Neuronal stem cell (in vitro differentiated cells): ENCODE results near the gene CMSS1.

Experiments
- DNase-seq: peaks from one replicate; pipeline ENCODE4 v3.0.0-alpha.2; 2013; ENCODE audit warnings: low spot score
- H2AFZ ChIP-seq: one replicate; pipeline ENCODE4 v1.6.1; 2013; ENCODE audit warnings: mild to moderate bottlenecking, low read length, inconsistent platforms
- H2AK5ac ChIP-seq: 2 replicates; pipeline ENCODE4 v1.6.1; 2013; ENCODE audit warnings: low read depth, mild to moderate bottlenecking, inconsistent platforms, low read length, moderate library complexity, mixed read lengths
- H2BK120ac ChIP-seq: 2 replicates; pipeline ENCODE4 v1.6.1; 2013; ENCODE audit warnings: low read depth, mild to moderate bottlenecking, inconsistent platforms, low read length, moderate library complexity, mixed read lengths
- H2BK12ac ChIP-seq: one replicate; pipeline ENCODE4 v1.6.1; 2013; ENCODE audit warnings: low read length, inconsistent platforms
- H2BK15ac ChIP-seq: 2 replicates; pipeline ENCODE4 v1.6.1; 2013; ENCODE audit warnings: mild to moderate bottlenecking, low read length, inconsistent platforms, mixed read lengths
- H2BK5ac ChIP-seq: one replicate; pipeline ENCODE4 v1.6.1; 2013; ENCODE audit warnings: inconsistent platforms, mild to moderate bottlenecking, low read length, moderate library complexity
- H3K14ac ChIP-seq: one replicate; pipeline ENCODE4 v1.6.1; 2013; ENCODE audit warnings: low read length, inconsistent platforms
- H3K18ac ChIP-seq: 2 replicates; pipeline ENCODE4 v1.6.1; 2013; ENCODE audit warnings: low read length, inconsistent platforms
- H3K23ac ChIP-seq: 2 replicates; pipeline ENCODE4 v1.6.1; 2013; ENCODE audit warnings: low read depth, mild to moderate bottlenecking, mixed read lengths, low read length, inconsistent platforms; ENCODE audit not compliant: poor library complexity
- H3K27ac ChIP-seq: replicated peaks from 3 replicates; pipeline ENCODE4 v1.5.1; 2013; ENCODE audit warnings: low read length, inconsistent platforms
- H3K27me3 ChIP-seq, 3 experiments: 2 replicates each; pipeline ENCODE4 v1.6.1; 2013; ENCODE audit warnings: low read length in 3 of 3, mild to moderate bottlenecking in 2 of 3, inconsistent platforms in 1 of 3, low read depth in 1 of 3, mixed read lengths in 1 of 3, moderate library complexity in 1 of 3; ENCODE audit not compliant: control insufficient read depth in 3 of 3, insufficient read depth in 3 of 3
- H3K36me3 ChIP-seq, 2 donors: replicated peaks in 1 of 2; 2 replicates each; pipeline ENCODE4 v1.6.1; 2013; ENCODE audit warnings: low read length in 2 of 2; ENCODE audit not compliant: control insufficient read depth in 2 of 2, insufficient read depth in 2 of 2
- H3K4ac ChIP-seq: 2 replicates; pipeline ENCODE4 v1.6.1; 2013; ENCODE audit warnings: inconsistent platforms, mild to moderate bottlenecking, low read length, moderate library complexity
- H3K4me1 ChIP-seq, 2 donors: 1 replicate in 1 of 2; 2 replicates in 1 of 2; pipeline ENCODE4 v1.6.1; 2013; ENCODE audit warnings: low read length in 2 of 2, low read depth in 1 of 2; ENCODE audit not compliant: control insufficient read depth in 2 of 2, insufficient read depth in 1 of 2
- H3K4me2 ChIP-seq: one replicate; pipeline ENCODE4 v1.6.1; 2013; ENCODE audit warnings: mild to moderate bottlenecking, low read length, inconsistent platforms; ENCODE audit not compliant: insufficient read depth, poor library complexity, severe bottlenecking
- H3K4me3 ChIP-seq, 2 donors: 2 replicates each; pipeline ENCODE4 v1.5.1; 2013; ENCODE audit warnings: low read length in 2 of 2, mild to moderate bottlenecking in 2 of 2, inconsistent platforms in 1 of 2, moderate library complexity in 1 of 2
- H3K79me1 ChIP-seq: one replicate; pipeline ENCODE4 v1.6.1; 2013; ENCODE audit warnings: low read depth, mild to moderate bottlenecking, inconsistent platforms, low read length, moderate library complexity
- H3K9ac ChIP-seq: one replicate; pipeline ENCODE4 v1.6.1; 2013; ENCODE audit warnings: mild to moderate bottlenecking, low read depth, low read length, inconsistent platforms; ENCODE audit not compliant: poor library complexity
- H3K9me3 ChIP-seq, 2 donors: replicated peaks in 1 of 2; 2 replicates each; pipeline versions ENCODE3 to v1.6.1; 2013; ENCODE audit warnings: low read length in 2 of 2, mild to moderate bottlenecking in 2 of 2, inconsistent platforms in 1 of 2, low read depth in 1 of 2, mixed read lengths in 1 of 2, moderate library complexity in 1 of 2; ENCODE audit not compliant: control insufficient read depth in 2 of 2, insufficient read depth in 1 of 2
- H4K8ac ChIP-seq: one replicate; pipeline ENCODE4 v1.6.1; 2013; ENCODE audit warnings: low read depth, mild to moderate bottlenecking, inconsistent platforms, low read length, moderate library complexity
- H4K91ac ChIP-seq: one replicate; pipeline ENCODE4 v1.6.1; 2013; ENCODE audit warnings: low read length, low read depth, mild to moderate bottlenecking, inconsistent platforms; ENCODE audit not compliant: poor library complexity
- WGBS, 2 donors: extraction: QIAGEN DNeasy Blood & Tissue Kit; methylation state at CpG; one replicate each; pipeline ENCODE4 v1.1.7; 2013; ENCODE audit warnings: missing lambda C conversion rate in 2 of 2, mixed read lengths in 1 of 2; ENCODE audit not compliant: insufficient read length in 2 of 2, insufficient replicate concordance in 1 of 2; ENCODE audit errors: extremely low coverage in 2 of 2; 5-methylcytosine and 5-hydroxymethylcytosine counted together

CMSS1 gene

GRCh38 chr3:99962703-99963102, 145.0 kb downstream of the CMSS1 start:
- no peak for DNase-seq
- no peak overlapping the region for H3K14ac ChIP-seq
- H3K4me2 ChIP-seq: no peak overlapping the region
- no peak overlapping the region for H2AFZ ChIP-seq
- WGBS, 2 donors: no CpG with 5 or more reads among the region's 2 CpGs
- H2BK12ac ChIP-seq: no peak overlapping the region
- H3K36me3 ChIP-seq: no peaks in the 10 kb centered on the region
- no peak overlapping the region for H2AK5ac ChIP-seq
- no peaks in the 10 kb centered on the region for H3K4me1 ChIP-seq
- H2BK15ac ChIP-seq: no peak overlapping the region
- no peaks in the 10 kb centered on the region for H3K9me3 ChIP-seq
- H3K4ac ChIP-seq: no peak overlapping the region
- H3K9ac ChIP-seq: no peak overlapping the region
- H3K27me3 ChIP-seq: no peaks in the 10 kb centered on the region
- H2BK120ac ChIP-seq: no peak overlapping the region
- no peak overlapping the region for H3K23ac ChIP-seq
- H4K91ac ChIP-seq: no peak overlapping the region
- no peak overlapping the region for H2BK5ac ChIP-seq
- no peak overlapping the region for H3K4me3 ChIP-seq
- H4K8ac ChIP-seq: no peak overlapping the region
- H3K79me1 ChIP-seq: no peaks in the 10 kb centered on the region
- H3K18ac ChIP-seq: no peak overlapping the region
- no peak overlapping the region for H3K27ac ChIP-seq

- Histone ChIP-seq H3K9ac (no peak overlapping the region), H2AK5ac (no peak overlapping the region), H2AFZ (no peak overlapping the region), H3K79me1 (no peaks in the 10 kb centered on the region), H4K91ac (no peak overlapping the region), H3K4ac (no peak overlapping the region), H3K23ac (no peak overlapping the region), H4K8ac (no peak overlapping the region), H3K14ac (no peak overlapping the region), H3K18ac (no peak overlapping the region), H3K27me3 (no peaks in the 10 kb centered on the region), H2BK12ac (no peak overlapping the region), H3K36me3 (no peaks in the 10 kb centered on the region), H3K4me2 (no peak overlapping the region), H2BK120ac (no peak overlapping the region), H2BK15ac (no peak overlapping the region), H3K4me3 (no peak overlapping the region), H3K4me1 (peaks cover 1 to 16% of the 10 kb centered on the region in 2 donors), H2BK5ac (no peak overlapping the region), H3K27ac (no peak overlapping the region), H3K9me3 (no peaks in the 10 kb centered on the region)
- WGBS, 2 donors: no CpG with 5 or more reads among the region's 1 CpG
- no peak for DNase-seq
Measured at GRCh38 chr3:99965077-99965476, 147.4 kb downstream of the CMSS1 start.

GRCh38 chr3:99965681-99966408, 148.2 kb downstream of the CMSS1 start:
- H3K14ac ChIP-seq: no peak overlapping the region
- H3K4me1 ChIP-seq: peaks cover 1 to 20% of the 10 kb centered on the region in 2 donors
- H2BK15ac ChIP-seq: no peak overlapping the region
- no peak for DNase-seq
- H3K4me2 ChIP-seq: no peak overlapping the region
- H3K23ac ChIP-seq: no peak overlapping the region
- H3K36me3 ChIP-seq: no peaks in the 10 kb centered on the region
- no peaks in the 10 kb centered on the region for H3K79me1 ChIP-seq
- no peak overlapping the region for H3K9ac ChIP-seq
- H2AK5ac ChIP-seq: no peak overlapping the region
- H2AFZ ChIP-seq: no peak overlapping the region
- no peak overlapping the region for H3K18ac ChIP-seq
- H3K9me3 ChIP-seq: no peaks in the 10 kb centered on the region
- H4K8ac ChIP-seq: no peak overlapping the region
- no peak overlapping the region for H4K91ac ChIP-seq
- H2BK5ac ChIP-seq: no peak overlapping the region
- H3K4ac ChIP-seq: no peak overlapping the region
- no peaks in the 10 kb centered on the region for H3K27me3 ChIP-seq
- no peak overlapping the region for H3K4me3 ChIP-seq
- H2BK12ac ChIP-seq: no peak overlapping the region
- H2BK120ac ChIP-seq: no peak overlapping the region
- WGBS, 2 donors: no CpG with 5 or more reads among the region's 3 CpGs
- no peak overlapping the region for H3K27ac ChIP-seq

- H3K4ac ChIP-seq: no peak overlapping the region
- H3K36me3 ChIP-seq: no peaks in the 10 kb centered on the region
- H3K18ac ChIP-seq: no peak overlapping the region
- no peak overlapping the region for H3K23ac ChIP-seq
- H4K91ac ChIP-seq: no peak overlapping the region
- H3K4me2 ChIP-seq: no peak overlapping the region
- peaks cover 1 to 20% of the 10 kb centered on the region in 2 donors for H3K4me1 ChIP-seq
- no peak for DNase-seq
- H3K9ac ChIP-seq: no peak overlapping the region
- H3K79me1 ChIP-seq: no peaks in the 10 kb centered on the region
- no peaks in the 10 kb centered on the region for H3K27me3 ChIP-seq
- no peak overlapping the region for H2BK12ac ChIP-seq
- no peak overlapping the region for H3K4me3 ChIP-seq
- no peak overlapping the region for H3K27ac ChIP-seq
- WGBS, 2 donors: no CpG with 5 or more reads among the region's 7 CpGs
- H2AK5ac ChIP-seq: no peak overlapping the region
- no peak overlapping the region for H2AFZ ChIP-seq
- H2BK120ac ChIP-seq: no peak overlapping the region
- no peaks in the 10 kb centered on the region for H3K9me3 ChIP-seq
- no peak overlapping the region for H2BK15ac ChIP-seq
- no peak overlapping the region for H2BK5ac ChIP-seq
- H3K14ac ChIP-seq: no peak overlapping the region
- H4K8ac ChIP-seq: no peak overlapping the region
Measured at GRCh38 chr3:99966662-99967416, 149.2 kb downstream of the CMSS1 start.
